Esophagus squamous epithelium (tissue), 4 donors: ENCODE data around the gene ARID1A.

ENCODE experiments used
- CTCF ChIP-seq, 6 experiments: fragments of 450-650 bp in 4 of 6; fragments of 200-600 bp in 2 of 6; sonication (generic) in 2 of 6; IDR thresholded peaks; one replicate each; pipeline ENCODE4 v1.5.1; 2016 to 2019; ENCODE audit warnings: antibody characterized with exemption in 6 of 6, mild to moderate bottlenecking in 4 of 6, moderate library complexity in 4 of 6
- POLR2A ChIP-seq, 4 donors: fragments of 450-650 bp; IDR thresholded peaks; one replicate each; pipeline ENCODE4 v1.6.1; 2017; ENCODE audit warnings: antibody characterized with exemption in 4 of 4, mild to moderate bottlenecking in 4 of 4, moderate library complexity in 3 of 4

GRCh38 chr1:26814377-26814776 is 118.6 kb downstream of the ARID1A start:
- TF ChIP-seq POLR2A (IDR thresholded peaks at IDR 0.05) (no peak), CTCF (IDR thresholded peaks at IDR 0.05) (no peak)
